Progenitor cell of endocrine pancreas (in vitro differentiated cells): Measurements from ENCODE around the gene MBOAT2. TPM values are rescaled to one million over a fixed set of nuclear protein-coding genes. Genes with fewer than 3 reads are reported as not detected.

Experiments
- DNase-seq: peaks from one replicate; pipeline ENCODE4 v3.0.0; 2021; ENCODE audit warnings: low spot score; ENCODE audit not compliant: unreplicated experiment
- H3K27ac Mint-ChIP-seq: 2 replicates; pipeline ENCODE4 v1.8.0; 2021; ENCODE audit warnings: mild to moderate bottlenecking, moderate library complexity, mixed read lengths
- H3K27me3 Mint-ChIP-seq: 2 replicates; pipeline ENCODE4 v1.8.0; 2021; ENCODE audit warnings: mixed read lengths
- H3K36me3 Mint-ChIP-seq: 2 replicates; pipeline ENCODE4 v1.8.0; 2022; ENCODE audit warnings: mixed read lengths; ENCODE audit not compliant: insufficient read depth
- H3K4me1 Mint-ChIP-seq: 2 replicates; pipeline ENCODE4 v1.8.0; 2021; ENCODE audit warnings: low read depth, mixed read lengths
- H3K4me3 Mint-ChIP-seq: 2 replicates; pipeline ENCODE4 v1.8.0; 2021; ENCODE audit warnings: low read depth, mild to moderate bottlenecking, moderate library complexity, mixed read lengths
- H3K9me3 Mint-ChIP-seq: 2 replicates; pipeline ENCODE4 v1.8.0; 2021; ENCODE audit warnings: low read depth, mixed read lengths
- total RNA-seq: library from RNA; stranded (reverse); gene quantifications from 2 replicates; pipeline ENCODE4 v1.2.1, GENCODE V29; 2021
- TF ChIP-seq, protein P1 (sequence below): fragments of 200-600 bp; sonication (generic); IDR thresholded peaks from one replicate; pipeline ENCODE4 v1.5.0; 2021; ENCODE audit warnings: antibody characterized with exemption, mild to moderate bottlenecking; ENCODE audit not compliant: unreplicated experiment

The MBOAT2 gene
- total RNA-seq, 1 donor from 2014 or later, result 49.8 TPM

DNA sequence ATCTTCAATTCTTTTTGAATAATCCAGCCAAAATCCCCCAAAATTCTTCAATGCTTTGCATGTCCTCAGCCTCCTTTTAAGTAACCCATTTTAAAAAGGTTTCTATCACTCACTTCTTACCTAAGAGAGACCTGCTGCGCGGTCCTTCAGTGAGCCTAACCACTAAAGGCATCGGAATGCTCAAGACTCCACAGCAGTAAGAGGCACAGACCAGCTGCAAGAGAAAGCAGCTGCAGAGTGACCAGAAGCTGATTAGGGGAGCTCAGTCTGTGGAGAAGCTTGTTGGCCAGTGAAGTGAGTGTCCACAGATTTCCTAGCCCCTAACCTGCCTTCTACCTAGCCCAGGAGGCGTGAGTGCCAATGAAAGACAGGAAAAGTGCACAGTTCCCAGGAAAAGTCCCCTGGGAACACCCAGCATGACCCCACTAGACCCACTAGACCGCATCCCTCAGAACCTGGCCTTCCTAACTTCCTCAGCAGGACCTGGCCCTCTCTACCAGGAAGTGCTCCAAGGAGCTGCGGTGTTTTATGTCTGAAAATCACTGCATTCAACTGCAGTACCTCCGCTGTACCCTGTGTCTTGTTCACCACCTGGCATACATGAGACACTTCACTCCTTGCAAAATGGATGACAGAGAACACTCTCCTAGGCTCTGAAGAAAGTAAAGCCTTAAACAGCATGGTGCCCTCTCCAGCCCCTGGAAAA lies 10.1 kb downstream of the MBOAT2 start:
- Mint-ChIP-seq H3K4me3 (no peak overlapping the region), H3K36me3 (no peaks in the 10 kb centered on the region), H3K27ac (no peak overlapping the region), H3K27me3 (no peaks in the 10 kb centered on the region), H3K9me3 (no peaks in the 10 kb centered on the region), H3K4me1 (peaks cover 49% of the 10 kb centered on the region)
- TF ChIP-seq, protein P1, sequence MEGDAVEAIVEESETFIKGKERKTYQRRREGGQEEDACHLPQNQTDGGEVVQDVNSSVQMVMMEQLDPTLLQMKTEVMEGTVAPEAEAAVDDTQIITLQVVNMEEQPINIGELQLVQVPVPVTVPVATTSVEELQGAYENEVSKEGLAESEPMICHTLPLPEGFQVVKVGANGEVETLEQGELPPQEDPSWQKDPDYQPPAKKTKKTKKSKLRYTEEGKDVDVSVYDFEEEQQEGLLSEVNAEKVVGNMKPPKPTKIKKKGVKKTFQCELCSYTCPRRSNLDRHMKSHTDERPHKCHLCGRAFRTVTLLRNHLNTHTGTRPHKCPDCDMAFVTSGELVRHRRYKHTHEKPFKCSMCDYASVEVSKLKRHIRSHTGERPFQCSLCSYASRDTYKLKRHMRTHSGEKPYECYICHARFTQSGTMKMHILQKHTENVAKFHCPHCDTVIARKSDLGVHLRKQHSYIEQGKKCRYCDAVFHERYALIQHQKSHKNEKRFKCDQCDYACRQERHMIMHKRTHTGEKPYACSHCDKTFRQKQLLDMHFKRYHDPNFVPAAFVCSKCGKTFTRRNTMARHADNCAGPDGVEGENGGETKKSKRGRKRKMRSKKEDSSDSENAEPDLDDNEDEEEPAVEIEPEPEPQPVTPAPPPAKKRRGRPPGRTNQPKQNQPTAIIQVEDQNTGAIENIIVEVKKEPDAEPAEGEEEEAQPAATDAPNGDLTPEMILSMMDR, result no peak
- no peak for DNase-seq

DNA sequence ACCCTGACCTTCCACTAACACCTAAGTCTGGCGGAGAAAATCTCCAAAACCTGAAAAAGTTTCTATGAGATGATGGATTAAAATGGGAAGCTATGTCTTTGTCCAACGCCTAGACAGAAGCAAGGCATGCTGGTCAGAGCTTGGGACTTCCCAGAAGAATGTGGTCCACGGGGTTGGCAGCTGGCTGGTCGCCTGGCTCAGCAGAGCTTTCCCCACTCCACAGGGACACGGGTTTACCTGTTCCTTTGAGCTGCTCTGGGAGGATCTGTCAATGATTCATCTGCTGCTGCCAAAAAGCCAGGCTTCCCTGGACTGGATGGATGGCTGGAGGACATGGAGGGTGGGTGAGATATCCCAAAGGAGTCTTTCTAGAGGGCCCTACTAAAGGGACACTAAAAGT lies 10.8 kb downstream of the MBOAT2 start:
- no peak overlapping the region for H3K27ac Mint-ChIP-seq
- H3K4me1 Mint-ChIP-seq, result peaks cover 47% of the 10 kb centered on the region
- no peaks in the 10 kb centered on the region for H3K27me3 Mint-ChIP-seq
- TF ChIP-seq, protein P1, result no peak
- H3K4me3 Mint-ChIP-seq, result no peak overlapping the region
- no peak for DNase-seq
- no peaks in the 10 kb centered on the region for H3K9me3 Mint-ChIP-seq
- H3K36me3 Mint-ChIP-seq, result no peaks in the 10 kb centered on the region

DNA sequence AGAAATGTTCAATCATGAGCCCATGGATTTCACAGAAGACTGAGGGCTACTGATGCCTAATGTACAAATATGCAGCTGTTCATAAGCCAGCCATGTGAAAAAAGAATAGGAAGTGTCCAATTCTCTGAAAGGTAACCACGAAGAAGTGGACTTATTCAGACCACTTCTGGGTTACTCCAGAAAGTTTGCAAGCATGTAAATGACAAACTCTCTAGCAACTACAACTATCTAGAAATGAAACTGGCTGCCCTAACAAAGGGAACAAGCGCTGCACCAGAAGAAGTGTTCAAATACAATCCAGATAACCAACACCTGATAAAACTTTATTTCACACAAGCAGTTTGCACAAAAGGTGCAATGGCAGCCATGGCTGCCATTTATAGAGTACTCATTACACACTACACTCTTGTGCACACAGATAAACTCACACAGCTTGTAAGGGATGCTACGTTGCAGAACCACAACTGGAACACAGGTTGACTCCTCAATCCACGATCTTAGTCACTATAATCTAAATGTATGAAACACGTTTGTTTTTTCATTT lies 13.9 kb downstream of the MBOAT2 start:
- TF ChIP-seq, protein P1, result no peak
- Mint-ChIP-seq H3K27me3 (no peaks in the 10 kb centered on the region), H3K9me3 (peaks cover 2% of the 10 kb centered on the region), H3K4me3 (no peak overlapping the region), H3K27ac (no peak overlapping the region), H3K36me3 (peaks cover 2% of the 10 kb centered on the region), H3K4me1 (peaks cover 47% of the 10 kb centered on the region)
- DNase-seq, result no peak

DNA sequence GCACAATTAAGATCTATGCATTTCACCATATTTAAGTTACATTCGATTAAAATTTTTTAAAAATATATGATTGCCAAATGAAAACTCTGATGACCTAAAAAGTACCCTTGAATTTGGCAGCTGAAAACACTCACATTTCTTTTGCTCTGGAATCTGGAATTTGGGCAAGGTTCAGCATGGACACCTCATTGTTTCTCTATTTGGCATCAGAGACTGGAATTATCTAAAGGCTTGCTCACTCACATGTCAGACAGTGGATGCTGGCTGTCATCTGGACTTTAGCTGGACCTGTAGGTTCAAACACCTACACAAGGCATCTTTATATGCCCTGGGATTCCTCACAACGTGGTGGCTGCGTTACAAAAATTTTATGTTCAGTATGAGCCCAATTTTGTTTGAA lies 16.1 kb downstream of the MBOAT2 start:
- peaks cover 38% of the 10 kb centered on the region for H3K4me1 Mint-ChIP-seq
- TF ChIP-seq, protein P1, result no peak
- no peaks in the 10 kb centered on the region for H3K27me3 Mint-ChIP-seq
- no peak overlapping the region for H3K4me3 Mint-ChIP-seq
- H3K9me3 Mint-ChIP-seq, result peaks cover 2% of the 10 kb centered on the region
- no peak for DNase-seq
- H3K36me3 Mint-ChIP-seq, result peaks cover 2% of the 10 kb centered on the region
- no peak overlapping the region for H3K27ac Mint-ChIP-seq

DNA sequence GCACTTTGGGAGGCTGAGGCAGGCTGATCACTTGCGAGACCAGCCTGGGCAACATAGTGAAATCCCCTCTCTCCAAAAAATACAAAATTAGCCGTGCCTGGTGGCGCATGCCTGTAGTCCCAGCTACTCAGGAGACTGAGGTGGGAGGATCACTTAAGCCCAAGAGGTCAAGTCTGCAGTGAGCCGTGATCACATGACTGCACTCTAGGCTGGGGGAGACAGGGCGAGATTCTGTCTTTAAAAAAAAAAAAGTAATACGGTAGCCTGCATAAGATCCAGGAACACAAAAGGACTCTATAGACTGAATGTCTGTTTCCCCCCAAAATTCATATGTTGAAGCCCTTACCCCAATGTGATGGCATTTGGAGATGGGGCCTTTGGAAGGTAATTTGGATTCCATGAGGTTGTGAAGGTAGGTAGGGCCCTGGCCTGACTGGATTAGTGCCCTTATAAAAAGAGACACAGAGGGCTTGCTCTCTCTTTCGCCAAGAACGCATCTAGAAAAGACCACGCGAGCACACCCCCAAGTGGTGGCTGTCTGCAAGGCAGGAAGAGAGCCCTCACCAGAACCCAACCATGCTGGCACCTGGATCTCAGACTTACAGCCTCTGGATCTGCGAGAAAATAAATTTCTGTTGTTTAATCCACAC lies 17.0 kb downstream of the MBOAT2 start:
- TF ChIP-seq, protein P1, result peak; percentile 57
- H3K9me3 Mint-ChIP-seq, result peaks cover 2% of the 10 kb centered on the region
- DNase-seq, result no peak
- peaks cover 35% of the 10 kb centered on the region for H3K4me1 Mint-ChIP-seq
- peaks cover 2% of the 10 kb centered on the region for H3K36me3 Mint-ChIP-seq
- H3K27me3 Mint-ChIP-seq, result no peaks in the 10 kb centered on the region
- no peak overlapping the region for H3K4me3 Mint-ChIP-seq
- peak overlapping the region; percentile 22 for H3K27ac Mint-ChIP-seq
